Measurements from ENCODE around the gene MYO5C. TPM values are rescaled to one million over a fixed set of nuclear protein-coding genes. Genes with fewer than 3 reads are reported as not detected.
A peak's percentile ranks its signal among the peaks of the same experiment; 100 is the strongest.
"Not testable (repeated sequence)": the region's sequence is repeated elsewhere in the genome, so short reads cannot be mapped to it uniquely, and the experiment has no call there.

The MYO5C gene
- total RNA-seq, 1 donor from 2014 or later: 3.4 TPM

GRCh38 chr15:52193321-52193720 lies 102.3 kb downstream of the MYO5C start:
- ATAC-seq (no peak), DNase-seq (ENCODE audit: missing footprints) (no peak)
- intact Hi-C loops (cut with DNase I): no loop called here

GRCh38 chr15:52191207-52191606 lies 104.4 kb downstream of the MYO5C start, which contains the start of gene GNB5:
TSS of gene GNB5 (minus strand) at chr15:52191392. CDS start at chr15:52184676, 6,716 bp downstream.
- no peak for ATAC-seq
- no peak for DNase-seq (ENCODE audit: missing footprints)
- intact Hi-C loops (cut with DNase I): no loop called here

- peak; percentile 51 for ATAC-seq
- intact Hi-C loops (cut with DNase I): no loop called here
- DNase-seq (ENCODE audit: missing footprints): no peak
These were observed 108.7 kb downstream of the MYO5C start for GRCh38 chr15:52186651-52187486.

- intact Hi-C loops (cut with DNase I): no loop called here
- ATAC-seq (peak; percentile 75), DNase-seq (ENCODE audit: missing footprints) (no peak)
These were observed 110.4 kb downstream of the MYO5C start for GRCh38 chr15:52185151-52185561.

GRCh38 chr15:52184721-52185120 lies 110.9 kb downstream of the MYO5C start:
- DNase-seq (ENCODE audit: missing footprints) (no peak), ATAC-seq (no peak)
- intact Hi-C loops (cut with DNase I): loop anchor here (5.0 kb wide), 1 partner anchor 43 kb away; no protein-coding TSS in a partner anchor

- intact Hi-C loops (cut with DNase I): loop anchor here (5.0 kb wide), 1 partner anchor 44 kb away; no protein-coding TSS in a partner anchor
- no peak for ATAC-seq
- DNase-seq (ENCODE audit: missing footprints): no peak
These were observed 111.9 kb downstream of the MYO5C start for GRCh38 chr15:52183562-52184173.

- intact Hi-C loops (cut with DNase I): loop anchor here (5.0 kb wide), 1 partner anchor 45 kb away; no protein-coding TSS in a partner anchor
- DNase-seq (ENCODE audit: missing footprints) (no peak), ATAC-seq (no peak)
These were observed 113.4 kb downstream of the MYO5C start for GRCh38 chr15:52181938-52182780.

GRCh38 chr15:52180851-52181450 lies 114.7 kb downstream of the MYO5C start:
- no peak for ATAC-seq
- no peak for DNase-seq (ENCODE audit: missing footprints)
- intact Hi-C loops (cut with DNase I): loop anchor here (5.0 kb wide), 1 partner anchor 46 kb away; no protein-coding TSS in a partner anchor

GRCh38 chr15:52180196-52180835 lies 115.3 kb downstream of the MYO5C start:
- intact Hi-C loops (cut with DNase I): loop anchor here (5.0 kb wide), 1 partner anchor 47 kb away; no protein-coding TSS in a partner anchor
- no peak for DNase-seq (ENCODE audit: missing footprints)
- ATAC-seq: peak; percentile 29

GRCh38 chr15:52179278-52180195 lies 116.1 kb downstream of the MYO5C start:
- intact Hi-C loops (cut with DNase I): loop anchor here (5.0 kb wide), 1 partner anchor 48 kb away; no protein-coding TSS in a partner anchor
- ATAC-seq: peak; percentile 90
- DNase-seq (ENCODE audit: missing footprints): peak; percentile 87

GRCh38 chr15:52178765-52179164 lies 116.8 kb downstream of the MYO5C start:
- DNase-seq (ENCODE audit: missing footprints) (no peak), ATAC-seq (no peak)
- intact Hi-C loops (cut with DNase I): no loop called here

GRCh38 chr15:52172869-52173268 lies 122.7 kb downstream of the MYO5C start:
- ATAC-seq (no peak), DNase-seq (ENCODE audit: missing footprints) (no peak)
- intact Hi-C loops (cut with DNase I): no loop called here

GRCh38 chr15:52171807-52172206 lies 123.8 kb downstream of the MYO5C start:
- intact Hi-C loops (cut with DNase I): no loop called here
- ATAC-seq (no peak), DNase-seq (ENCODE audit: missing footprints) (no peak)

- ATAC-seq (no peak), DNase-seq (ENCODE audit: missing footprints) (no peak)
- intact Hi-C loops (cut with DNase I): no loop called here
These were observed 124.2 kb downstream of the MYO5C start for GRCh38 chr15:52171386-52171785.

GRCh38 chr15:52170199-52170598 lies 125.4 kb downstream of the MYO5C start:
- DNase-seq (ENCODE audit: missing footprints); intact Hi-C loops (cut with DNase I); ATAC-seq: not testable (repeated sequence)

GRCh38 chr15:52165494-52166131 lies 130.0 kb downstream of the MYO5C start:
- ATAC-seq; intact Hi-C loops (cut with DNase I); DNase-seq (ENCODE audit: missing footprints): not testable (repeated sequence)
